HepG2 (cell line): Measurements from ENCODE around the gene TCF12. TPM values are rescaled to one million over a fixed set of nuclear protein-coding genes. Genes with fewer than 3 reads are reported as not detected.
A peak's percentile ranks its signal among the peaks of the same experiment; 100 is the strongest.

ENCODE experiments used
- ATAC-seq: fragments of 200-7000 bp; cut with Tn5 transposase; 3 replicates; pipeline ENCODE4 v1.9.1; 2020; ENCODE audit warnings: mild to moderate bottlenecking, moderate library complexity
- BruUV-seq: library from RNA; stranded (reverse); fragments of 400-500 nt; replicated peaks from 2 replicates; lab custom pipeline; 2021; lab: Mats Ljungman, UMichigan
- CTCF ChIA-PET: fragments of 300-600 bp; formaldehyde crosslinking; extraction: SDS; loops from one replicate; lab custom pipeline; 2021; ENCODE audit warnings: low total read pairs, inconsistent platforms, low intra/inter-chr PET ratio; lab: Yijun Ruan, JAX
- POLR2A ChIA-PET: fragments of 350-600 bp; sonication (Branson Sonifier 250); formaldehyde crosslinking; loops from one replicate; lab custom pipeline; 2020; ENCODE audit warnings: antibody characterized with exemption, inconsistent platforms; lab: Yijun Ruan, JAX
- DNase-seq: peaks from one replicate; pipeline ENCODE4 v3.0.0-alpha.2; 2015; ENCODE audit warnings: low spot score
- FAIRE-seq: peaks from 3 replicates; lab custom pipeline; 2011; peaks lifted over from hg19 to GRCh38; lab: Jason Lieb, UNC
- H2AFZ ChIP-seq: one replicate; pipeline ENCODE4 v1.6.1; 2011; ENCODE audit warnings: low read length, inconsistent platforms
- H3K27ac ChIP-seq: fragments of 300-600 bp; 3 replicates; pipeline ENCODE4 v1.8.0; 2011; ENCODE audit warnings: mixed run types, mild to moderate bottlenecking, mixed read lengths, low read length, inconsistent platforms; ENCODE audit not compliant: insufficient read depth; ENCODE audit errors: extremely low read length
- H3K27me3 ChIP-seq, 2 experiments: fragments of 200-600 bp in 1 of 2; 2 replicates in 1 of 2; 3 replicates in 1 of 2; pipeline versions ENCODE4 v1.6.0 to v1.8.0; 2011; ENCODE audit warnings: low read length in 2 of 2, mild to moderate bottlenecking in 2 of 2, moderate library complexity in 2 of 2, inconsistent platforms in 1 of 2; ENCODE audit not compliant: insufficient read depth in 2 of 2, control insufficient read depth in 1 of 2
- H3K36me3 ChIP-seq, 2 experiments: fragments of 200-600 bp in 1 of 2; replicated peaks in 1 of 2; 2 replicates in 1 of 2; 3 replicates in 1 of 2; pipeline versions ENCODE4 v1.5.1 to v1.8.0; 2011; ENCODE audit warnings: low read length in 2 of 2, inconsistent platforms in 1 of 2; ENCODE audit not compliant: insufficient read depth in 2 of 2, control insufficient read depth in 1 of 2
- H3K4me1 ChIP-seq: 2 replicates; pipeline ENCODE4 v1.5.1; 2012; ENCODE audit warnings: low read length, inconsistent platforms; ENCODE audit not compliant: insufficient read depth
- H3K4me2 ChIP-seq: 2 replicates; pipeline ENCODE4 v1.6.0; 2011; ENCODE audit warnings: low read depth, low read length, inconsistent platforms
- H3K4me3 ChIP-seq, 3 experiments: fragments of 200-600 bp in 1 of 3; sonication (generic), shearing (Covaris generic) in 1 of 3; replicated peaks in 1 of 3; 2 replicates each; pipeline ENCODE4 v1.5.1; 2011 to 2016; ENCODE audit warnings: low read length in 3 of 3, inconsistent platforms in 2 of 3, low read depth in 2 of 3, mild to moderate bottlenecking in 2 of 3, control low read depth in 1 of 3, mixed read lengths in 1 of 3; ENCODE audit not compliant: insufficient read depth in 1 of 3
- H3K79me2 ChIP-seq: one replicate; pipeline ENCODE4 v1.6.1; 2011; ENCODE audit warnings: low read length, inconsistent platforms; ENCODE audit not compliant: insufficient read depth
- H3K9ac ChIP-seq: 2 replicates; pipeline ENCODE4 v1.6.0; 2011; ENCODE audit warnings: mild to moderate bottlenecking, low read depth, low read length, inconsistent platforms; ENCODE audit not compliant: insufficient read depth
- H3K9me3 ChIP-seq: 2 replicates; pipeline ENCODE4 v1.5.1; 2012; ENCODE audit warnings: mild to moderate bottlenecking, low read length
- H4K20me1 ChIP-seq: 2 replicates; pipeline ENCODE4 v1.6.0; 2011; ENCODE audit warnings: inconsistent platforms, mild to moderate bottlenecking, low read length, moderate library complexity; ENCODE audit not compliant: insufficient read depth
- CREB1 ChIP-seq, 2 experiments: fragments of 450-650 bp in 1 of 2; IDR thresholded peaks; 2 replicates each; pipeline ENCODE4 v1.6.1; 2016 to 2017; ENCODE audit warnings: control low read depth in 1 of 2, mild to moderate bottlenecking in 1 of 2, missing compliant biosample characterization in 1 of 2, missing genetic modification characterization in 1 of 2
- JUNB ChIP-seq: sonication (generic); formaldehyde crosslinking; IDR thresholded peaks from 2 replicates; pipeline ENCODE4 v1.8.0; 2022; ENCODE audit warnings: missing genetic modification reagents, mild to moderate bottlenecking, borderline replicate concordance
- SP5 ChIP-seq: IDR thresholded peaks from 2 replicates; pipeline ENCODE4 v1.6.1; 2016; ENCODE audit warnings: low read depth, borderline replicate concordance
- TGIF2 ChIP-seq: IDR thresholded peaks from 2 replicates; pipeline ENCODE4 v1.6.1; 2016; ENCODE audit warnings: control low read depth, missing compliant biosample characterization
- TOE1 ChIP-seq: sonication (generic); formaldehyde crosslinking; IDR thresholded peaks from 2 replicates; pipeline ENCODE4 v1.4.0; 2020; ENCODE audit warnings: mild to moderate bottlenecking, missing genetic modification reagents
- ZFP36L1 ChIP-seq: sonication (generic); formaldehyde crosslinking; IDR thresholded peaks from 2 replicates; pipeline ENCODE4 v1.8.0; 2022; ENCODE audit warnings: mild to moderate bottlenecking, missing genetic modification reagents, moderate library complexity
- ZFP37 ChIP-seq: sonication (generic); formaldehyde crosslinking; IDR thresholded peaks from 2 replicates; pipeline ENCODE4 v1.4.0; 2020; ENCODE audit warnings: missing genetic modification reagents, borderline replicate concordance
- ZNF3 ChIP-seq: IDR thresholded peaks from 2 replicates; pipeline ENCODE4 v1.7.0; 2017; ENCODE audit warnings: inconsistent platforms
- WGBS: methylation state at CpG from one replicate; pipeline ENCODE4 v1.1.6; 2017; ENCODE audit warnings: low lambda C conversion rate; 5-methylcytosine and 5-hydroxymethylcytosine counted together
- in situ Hi-C: cut with HindIII; loops from 2 replicates; pipeline ENCODE4 v1.10.0; 2017; ENCODE audit warnings: low pct_unique_long_range_greater_than_20kb; ENCODE audit not compliant: extremely low pct_ligation_motif_present
- intact Hi-C: fragments of 100-400 bp; cut with micrococcal nuclease; formaldehyde crosslinking; loops from one replicate; pipeline ENCODE4 v1.10.0; 2022; ENCODE audit not compliant: unreplicated experiment
- polyA plus RNA-seq, 8 experiments: library from polyadenylated mRNA; depleted of rRNA in 3 of 8; stranded (reverse) in 7 of 8; unstranded in 1 of 8; fragments of >200 nt; fragmentation: Illumina TruSeq in 4 of 8; extraction: Trizol in 4 of 8; gene quantifications; 2 replicates each; pipeline versions ENCODE4 v1.2.1 to v1.2.3, GENCODE V29; 2011 to 2016; ENCODE audit warnings: low read depth in 4 of 8, missing spikeins in 1 of 8, mixed read lengths in 1 of 8; ENCODE audit not compliant: insufficient read depth in 1 of 8
- total RNA-seq, 5 experiments: library from RNA; depleted of rRNA; stranded (reverse); fragments of >200 nt; fragmentation: Illumina TruSeq; extraction: Trizol; gene quantifications; 2 replicates each; pipeline ENCODE4 v1.2.3, GENCODE V29; 2016; ENCODE audit warnings: low read depth in 1 of 5
- TF ChIP-seq, protein P1 (sequence below): sonication (generic); formaldehyde crosslinking; IDR thresholded peaks from 2 replicates; pipeline ENCODE4 v1.4.0; 2020; ENCODE audit warnings: mild to moderate bottlenecking, missing genetic modification reagents

TCF12 gene
- total and polyA plus RNA-seq, 2 of the 13 experiments (the other 11 are each of a cell fraction or from before 2014, with no cell fraction given), result 48.6 to 51.1 TPM

DNA sequence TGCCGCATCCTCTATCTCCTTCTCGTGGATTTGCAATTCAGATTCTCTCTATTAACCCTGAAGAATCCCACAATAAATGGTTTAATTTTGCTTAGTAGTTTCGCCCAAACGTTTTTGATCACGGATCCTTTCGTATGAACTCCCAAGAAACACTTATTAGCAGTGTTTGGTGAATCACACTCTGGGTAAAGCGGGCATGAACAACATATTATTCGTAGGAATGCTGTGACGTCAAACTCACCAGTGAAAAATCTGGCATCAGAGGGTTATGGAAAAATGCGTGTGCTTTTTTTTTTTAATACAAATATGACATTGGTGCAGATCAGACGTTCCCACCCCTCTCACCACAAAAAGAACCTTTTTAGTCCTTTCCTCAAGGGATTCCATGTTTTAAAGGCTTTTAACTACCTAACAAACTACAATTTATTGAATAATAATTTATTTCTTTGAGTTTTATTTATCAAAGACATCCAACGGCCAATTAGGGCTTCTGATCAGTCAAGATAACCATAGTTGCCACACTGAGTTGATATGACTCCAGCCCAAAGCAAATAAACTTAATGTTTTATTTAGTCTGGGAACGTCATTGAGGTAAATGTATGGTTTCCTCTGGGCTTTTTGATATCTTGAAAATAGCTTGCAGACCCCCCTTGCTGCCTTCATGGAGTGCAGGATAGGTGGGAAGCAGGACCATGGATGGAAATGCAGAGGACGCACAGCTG is 412.3 kb downstream of the TCF12 start:
- no peak overlapping the region for H3K9ac ChIP-seq
- H3K4me3 ChIP-seq, result no peak overlapping the region
- no peak for FAIRE-seq
- CTCF ChIA-PET, result no interaction called here
- no peak for TF ChIP-seq ZNF3
- no peak for TF ChIP-seq ZFP37 (CRISPR knock-in tag)
- no peak for TF ChIP-seq ZFP36L1 (CRISPR knock-in tag)
- TF ChIP-seq TOE1 (CRISPR knock-in tag), result no peak
- peak; percentile 69 for TF ChIP-seq CREB1 (IDR thresholded peaks at IDR 0.05)
- TF ChIP-seq CREB1 (CRISPR knock-in tag; IDR thresholded peaks at IDR 0.05), result no peak
- no peak for TF ChIP-seq SP5 (CRISPR knock-in tag)
- TF ChIP-seq TGIF2 (CRISPR knock-in tag), result no peak
- TF ChIP-seq, protein P1, sequence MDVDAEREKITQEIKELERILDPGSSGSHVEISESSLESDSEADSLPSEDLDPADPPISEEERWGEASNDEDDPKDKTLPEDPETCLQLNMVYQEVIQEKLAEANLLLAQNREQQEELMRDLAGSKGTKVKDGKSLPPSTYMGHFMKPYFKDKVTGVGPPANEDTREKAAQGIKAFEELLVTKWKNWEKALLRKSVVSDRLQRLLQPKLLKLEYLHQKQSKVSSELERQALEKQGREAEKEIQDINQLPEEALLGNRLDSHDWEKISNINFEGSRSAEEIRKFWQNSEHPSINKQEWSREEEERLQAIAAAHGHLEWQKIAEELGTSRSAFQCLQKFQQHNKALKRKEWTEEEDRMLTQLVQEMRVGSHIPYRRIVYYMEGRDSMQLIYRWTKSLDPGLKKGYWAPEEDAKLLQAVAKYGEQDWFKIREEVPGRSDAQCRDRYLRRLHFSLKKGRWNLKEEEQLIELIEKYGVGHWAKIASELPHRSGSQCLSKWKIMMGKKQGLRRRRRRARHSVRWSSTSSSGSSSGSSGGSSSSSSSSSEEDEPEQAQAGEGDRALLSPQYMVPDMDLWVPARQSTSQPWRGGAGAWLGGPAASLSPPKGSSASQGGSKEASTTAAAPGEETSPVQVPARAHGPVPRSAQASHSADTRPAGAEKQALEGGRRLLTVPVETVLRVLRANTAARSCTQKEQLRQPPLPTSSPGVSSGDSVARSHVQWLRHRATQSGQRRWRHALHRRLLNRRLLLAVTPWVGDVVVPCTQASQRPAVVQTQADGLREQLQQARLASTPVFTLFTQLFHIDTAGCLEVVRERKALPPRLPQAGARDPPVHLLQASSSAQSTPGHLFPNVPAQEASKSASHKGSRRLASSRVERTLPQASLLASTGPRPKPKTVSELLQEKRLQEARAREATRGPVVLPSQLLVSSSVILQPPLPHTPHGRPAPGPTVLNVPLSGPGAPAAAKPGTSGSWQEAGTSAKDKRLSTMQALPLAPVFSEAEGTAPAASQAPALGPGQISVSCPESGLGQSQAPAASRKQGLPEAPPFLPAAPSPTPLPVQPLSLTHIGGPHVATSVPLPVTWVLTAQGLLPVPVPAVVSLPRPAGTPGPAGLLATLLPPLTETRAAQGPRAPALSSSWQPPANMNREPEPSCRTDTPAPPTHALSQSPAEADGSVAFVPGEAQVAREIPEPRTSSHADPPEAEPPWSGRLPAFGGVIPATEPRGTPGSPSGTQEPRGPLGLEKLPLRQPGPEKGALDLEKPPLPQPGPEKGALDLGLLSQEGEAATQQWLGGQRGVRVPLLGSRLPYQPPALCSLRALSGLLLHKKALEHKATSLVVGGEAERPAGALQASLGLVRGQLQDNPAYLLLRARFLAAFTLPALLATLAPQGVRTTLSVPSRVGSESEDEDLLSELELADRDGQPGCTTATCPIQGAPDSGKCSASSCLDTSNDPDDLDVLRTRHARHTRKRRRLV (CRISPR knock-in tag), result peak; percentile 68; the same call in 1 of the 2 replicates
- no peak for TF ChIP-seq JUNB
- POLR2A ChIA-PET, result no interaction called here
- no peaks in the 10 kb centered on the region for H3K36me3 ChIP-seq
- H3K27ac ChIP-seq, result no peak overlapping the region
- DNase-seq, result no peak
- no peak overlapping the region for H2AFZ ChIP-seq
- H3K27me3 ChIP-seq, result peaks cover 11 to 55% of the 10 kb centered on the region in 2 experiments
- no peak for ATAC-seq
- WGBS, result 31% methylated on average over 14 of the region's 14 CpGs
- H3K9me3 ChIP-seq, result no peaks in the 10 kb centered on the region
- in situ Hi-C loops, result no loop called here
- H3K79me2 ChIP-seq, result no peaks in the 10 kb centered on the region
- no peak overlapping the region for H3K4me2 ChIP-seq
- no TSS peak for BruUV-seq
- peaks cover 19% of the 10 kb centered on the region for H3K4me1 ChIP-seq
- H4K20me1 ChIP-seq, result no peaks in the 10 kb centered on the region
- intact Hi-C loops, result loop anchor here (5.0 to 10.0 kb wide), 2 partner anchors 186 to 787 kb away; no protein-coding TSS in a partner anchor
